IPS-NIHi7 (cell line): ENCODE measurements around the gene SH3BGRL3.

Experiments
- DNase-seq: peaks from one replicate; pipeline ENCODE4 v3.0.0; 2012; ENCODE audit warnings: mixed read lengths; ENCODE audit errors: extremely low spot score

SH3BGRL3 gene

GRCh38 chr1:26277719-26278118 is 2.2 kb upstream of the SH3BGRL3 start:
- no peak for DNase-seq

- DNase-seq: no peak
Measured at GRCh38 chr1:26278303-26278702, 1.6 kb upstream of the SH3BGRL3 start.

- DNase-seq: no peak
Measured at GRCh38 chr1:26278724-26279455, 996 bp upstream of the SH3BGRL3 start.

GRCh38 chr1:26280333-26281042 is 602 bp downstream of the SH3BGRL3 start:
- peak; percentile 43 for DNase-seq

GRCh38 chr1:26281091-26281958 is 1.4 kb downstream of the SH3BGRL3 start:
- no peak for DNase-seq

- DNase-seq: peak; percentile 88
Measured at GRCh38 chr1:26281971-26282370, 2.1 kb downstream of the SH3BGRL3 start.

GRCh38 chr1:26282401-26282918 is 2.6 kb downstream of the SH3BGRL3 start:
- no peak for DNase-seq

GRCh38 chr1:26283279-26283853 is 3.5 kb downstream of the SH3BGRL3 start:
- no peak for DNase-seq

- no peak for DNase-seq
Measured at GRCh38 chr1:26283871-26284596, 4.1 kb downstream of the SH3BGRL3 start.

GRCh38 chr1:26284597-26285347 is 4.9 kb downstream of the SH3BGRL3 start:
- peak; percentile 85 for DNase-seq

- peak; percentile 85 for DNase-seq
Measured at GRCh38 chr1:26285366-26286063, 5.6 kb downstream of the SH3BGRL3 start.

- DNase-seq: no peak
Measured at GRCh38 chr1:26286064-26286416, 6.2 kb downstream of the SH3BGRL3 start.

GRCh38 chr1:26287033-26287711 is 7.3 kb downstream of the SH3BGRL3 start:
- no peak for DNase-seq

- DNase-seq: no peak
Measured at GRCh38 chr1:26287811-26288210, 7.9 kb downstream of the SH3BGRL3 start.

GRCh38 chr1:26288311-26288941 is 8.5 kb downstream of the SH3BGRL3 start:
- no peak for DNase-seq

GRCh38 chr1:26289158-26290059 is 9.5 kb downstream of the SH3BGRL3 start:
- DNase-seq: no peak

GRCh38 chr1:26290122-26290881 is 10.4 kb downstream of the SH3BGRL3 start:
- DNase-seq: no peak
